NCI-H2081 treated with DMSO at 0.1 percent for 48 hours (cell line): ENCODE results near the gene CENPVL2.
"Not testable (repeated sequence)": the region's sequence is repeated elsewhere in the genome, so short reads cannot be mapped to it uniquely, and the experiment has no call there.

ENCODE experiments used
- DNase-seq: peaks from one replicate; lab custom pipeline; 2025; lab: John Stamatoyannopoulos, UW

The CENPVL2 gene

GRCh38 chrX:51682720-51683062 lies at the start of gene CENPVL2:
Gene CENPVL2, minus strand, starts transcription at chrX:51682831. Its CDS starts 0 bp downstream, at chrX:51682831.
- DNase-seq: not testable (repeated sequence)

DNA sequence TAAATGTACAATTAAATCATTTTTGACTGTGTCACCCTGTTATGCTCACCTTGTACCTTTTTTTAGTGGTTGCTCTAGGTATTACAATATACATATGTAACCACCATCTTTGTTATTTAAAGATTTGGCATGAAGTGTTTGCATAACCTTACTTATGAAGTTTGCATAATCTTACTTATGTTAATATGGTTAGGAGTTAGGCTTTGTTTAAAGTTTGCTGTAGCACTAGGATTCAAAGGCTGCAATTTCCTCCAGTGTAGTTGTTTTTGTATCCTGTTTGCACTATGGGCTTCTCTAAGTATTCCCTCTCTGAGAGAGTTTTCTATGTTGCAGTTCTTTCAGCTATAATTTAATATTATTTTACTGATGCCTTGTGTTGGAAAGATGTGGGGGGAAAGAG lies 45.6 kb upstream of the CENPVL2 start:
- no peak for DNase-seq

DNA sequence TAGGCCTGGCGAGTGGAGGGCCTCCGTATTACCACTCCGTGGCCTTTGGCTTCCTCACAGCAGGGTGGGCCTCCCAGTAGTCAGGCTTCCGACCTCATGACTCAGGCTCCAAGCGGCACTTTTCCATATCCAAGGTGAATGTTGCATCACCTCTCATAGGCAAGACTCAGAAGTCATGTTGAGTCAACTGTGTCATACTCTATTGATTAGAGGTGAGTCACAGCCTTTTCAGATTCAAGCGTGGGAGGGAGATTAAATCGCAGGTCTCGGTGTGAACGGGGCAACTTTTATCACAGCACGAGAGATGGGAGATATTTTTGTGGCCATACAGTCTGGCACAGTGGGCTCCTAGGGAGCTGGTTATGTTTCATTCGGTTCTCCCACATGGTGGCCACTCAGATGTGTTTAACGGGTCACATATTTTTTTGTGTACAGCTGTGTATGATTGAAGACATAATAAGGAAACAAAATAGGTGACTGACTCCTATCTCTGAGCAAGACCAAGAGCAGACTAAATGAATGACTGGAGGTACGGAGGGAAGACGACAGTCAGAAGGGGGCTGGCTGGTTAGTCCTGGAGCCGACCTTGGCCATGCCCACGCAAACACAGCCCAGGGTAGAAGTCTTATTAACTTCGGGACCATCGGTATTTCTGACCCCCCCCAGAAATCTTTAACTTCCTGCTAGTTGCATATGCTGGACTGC lies 30.5 kb upstream of the CENPVL2 start:
- not testable (repeated sequence) for DNase-seq

- DNase-seq: not testable (repeated sequence)
Observed at GRCh38 chrX:51710277-51711164, 27.9 kb upstream of the CENPVL2 start, which contains the start of gene CENPVL1. Gene CENPVL1, plus strand, starts transcription at chrX:51710512. Its CDS starts 0 bp downstream, at chrX:51710512.

DNA sequence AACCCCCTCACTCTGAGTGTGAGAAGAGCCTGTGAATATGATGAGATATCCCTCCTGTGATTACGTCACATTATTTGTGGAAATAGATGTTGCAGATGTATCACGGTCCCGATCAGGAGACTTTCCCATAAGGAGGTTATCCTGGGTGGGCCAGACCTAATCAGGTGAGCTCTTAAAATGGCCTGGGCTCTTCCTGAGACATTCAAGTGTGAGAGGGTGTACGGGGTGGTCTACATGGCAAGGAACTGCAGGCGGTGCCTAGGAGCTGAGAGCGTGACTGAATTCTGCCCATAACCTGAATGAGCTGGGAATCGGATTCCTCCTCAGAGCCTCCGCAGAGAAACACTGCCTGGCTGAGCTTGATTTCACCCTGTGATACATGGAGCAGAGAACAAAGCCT lies 14.8 kb upstream of the CENPVL2 start:
- DNase-seq: no peak

DNA sequence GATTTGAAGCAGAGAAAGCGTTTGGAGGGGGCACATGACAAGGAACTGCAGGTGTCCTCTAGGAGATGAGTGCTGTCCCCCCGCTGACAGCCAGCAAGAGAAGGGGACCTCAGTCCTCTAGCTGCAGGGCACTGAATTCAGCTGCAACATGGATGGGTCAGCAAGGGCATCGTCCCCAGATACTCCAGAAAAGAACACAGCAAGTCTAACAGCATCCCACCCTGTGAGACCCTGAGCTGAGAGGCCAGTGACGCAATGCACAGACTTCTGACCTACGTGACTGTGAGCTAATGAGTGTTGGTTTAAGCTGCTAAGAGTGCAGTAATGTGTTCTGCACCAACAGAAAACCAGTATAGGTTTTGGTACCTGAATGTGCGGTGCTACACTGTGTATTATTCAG lies 11.6 kb upstream of the CENPVL2 start:
- no peak for DNase-seq

GRCh38 chrX:51681808-51682719 lies 567 bp downstream of the CENPVL2 start:
- not testable (repeated sequence) for DNase-seq

GRCh38 chrX:51679689-51680433 lies 2.8 kb downstream of the CENPVL2 start:
- not testable (repeated sequence) for DNase-seq

- DNase-seq: no peak
Observed at GRCh38 chrX:51665981-51666380, 16.6 kb downstream of the CENPVL2 start.

DNA sequence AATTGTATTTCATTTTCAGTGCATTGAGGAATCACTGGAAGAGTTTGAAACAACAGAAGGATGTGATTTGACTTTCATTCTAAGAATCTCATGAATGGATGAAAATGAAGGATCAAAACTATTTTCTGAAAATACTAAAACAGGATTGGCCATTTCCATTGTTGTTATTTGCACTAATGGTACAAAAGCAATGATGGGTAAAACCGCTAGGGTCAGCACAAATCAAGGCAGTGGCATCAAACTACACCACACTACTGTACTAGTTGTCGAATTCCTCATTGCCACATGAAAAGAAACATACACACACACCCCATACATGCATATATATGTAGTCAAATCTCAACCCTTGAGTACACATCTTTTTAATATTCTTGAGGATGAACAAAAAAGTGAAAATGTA lies 39.3 kb downstream of the CENPVL2 start:
- no peak for DNase-seq

GRCh38 chrX:51641421-51642021 lies 41.1 kb downstream of the CENPVL2 start:
- DNase-seq: no peak

DNA sequence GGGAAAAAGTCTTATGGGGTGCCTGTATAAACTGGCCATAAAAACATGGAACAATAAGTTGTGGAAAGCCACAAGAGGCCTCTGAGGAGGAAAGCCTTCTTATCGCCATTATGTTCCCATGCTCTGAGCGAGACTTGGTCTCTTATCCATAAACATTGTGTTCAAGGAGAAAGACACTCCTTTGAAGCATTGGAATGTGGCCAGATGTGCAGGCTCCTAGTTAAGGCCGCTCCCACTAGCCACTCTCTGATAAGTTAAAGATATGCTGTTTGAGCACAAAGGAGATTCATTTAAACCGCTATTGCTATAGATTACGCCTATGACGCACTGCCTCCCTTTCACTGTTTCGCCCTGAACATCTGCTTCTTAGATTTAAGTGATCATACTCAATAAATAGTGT lies 46.1 kb downstream of the CENPVL2 start:
- DNase-seq: not testable (repeated sequence)
